Activated CD8-positive, alpha-beta memory T cell treated with anti-CD3 and anti-CD28 coated beads, Interleukin-2, amount 50 U/mL, for 24 hours (primary cell): ENCODE measurements around the gene UPP1.
"Not testable (repeated sequence)": the region's sequence is repeated elsewhere in the genome, so short reads cannot be mapped to it uniquely, and the experiment has no call there.

Experiments used
- DNase-seq: peaks from one replicate; pipeline ENCODE4 v3.0.0-alpha.2; 2020; ENCODE audit errors: extremely low read depth

UPP1 gene

GRCh38 chr7:48089046-48090003, at the start of gene UPP1:
Gene UPP1 (plus strand): TSS chr7:48089265. CDS start chr7:48094784, 5,519 bp downstream.
- DNase-seq = peak; percentile 71

GRCh38 chr7:48040944-48041652, 48.0 kb upstream of the UPP1 start:
- no peak for DNase-seq

GRCh38 chr7:48041653-48041970, 47.5 kb upstream of the UPP1 start:
- no peak for DNase-seq

GRCh38 chr7:48042216-48042615, 46.8 kb upstream of the UPP1 start:
- no peak for DNase-seq

GRCh38 chr7:48042636-48043035, 46.4 kb upstream of the UPP1 start:
- DNase-seq = no peak

GRCh38 chr7:48045195-48045765, 43.8 kb upstream of the UPP1 start:
- no peak for DNase-seq

- DNase-seq = no peak
Measured at GRCh38 chr7:48046458-48046857, 42.6 kb upstream of the UPP1 start.

GRCh38 chr7:48048113-48048512, 41.0 kb upstream of the UPP1 start:
- no peak for DNase-seq

- no peak for DNase-seq
Measured at GRCh38 chr7:48049850-48050249, 39.2 kb upstream of the UPP1 start.

GRCh38 chr7:48052748-48053147, 36.3 kb upstream of the UPP1 start:
- no peak for DNase-seq

- DNase-seq = no peak
Measured at GRCh38 chr7:48053736-48054135, 35.3 kb upstream of the UPP1 start.

GRCh38 chr7:48058990-48059389, 30.1 kb upstream of the UPP1 start:
- DNase-seq = no peak

GRCh38 chr7:48059706-48060105, 29.4 kb upstream of the UPP1 start:
- no peak for DNase-seq

- no peak for DNase-seq
Measured at GRCh38 chr7:48063985-48064384, 25.1 kb upstream of the UPP1 start.

GRCh38 chr7:48067475-48067874, 21.6 kb upstream of the UPP1 start:
- DNase-seq = no peak

GRCh38 chr7:48074204-48074654, 14.8 kb upstream of the UPP1 start:
- no peak for DNase-seq

GRCh38 chr7:48077423-48077822, 11.6 kb upstream of the UPP1 start:
- no peak for DNase-seq

- DNase-seq = no peak
Measured at GRCh38 chr7:48078470-48078869, 10.6 kb upstream of the UPP1 start.

GRCh38 chr7:48082378-48082777, 6.7 kb upstream of the UPP1 start:
- not testable (repeated sequence) for DNase-seq

GRCh38 chr7:48083114-48083830, 5.8 kb upstream of the UPP1 start:
- DNase-seq = no peak

- peak; percentile 45 for DNase-seq
Measured at GRCh38 chr7:48084727-48085432, 4.2 kb upstream of the UPP1 start.
